H1 (cell line): ENCODE results near the gene C2orf92. TPM values are rescaled to one million over a fixed set of nuclear protein-coding genes. Genes with fewer than 3 reads are reported as not detected.

ENCODE experiments used
- CTCF ChIA-PET: fragments of 300-600 bp; sonication (Branson Sonifier 250); formaldehyde crosslinking; loops from one replicate; lab custom pipeline; 2021; ENCODE audit not compliant: partially characterized antibody; lab: Charles Lee
- POLR2A ChIA-PET: fragments of 300-600 bp; sonication (Branson Sonifier 250); formaldehyde crosslinking; loops from one replicate; lab custom pipeline; 2021; ENCODE audit warnings: inconsistent platforms; ENCODE audit not compliant: partially characterized antibody; lab: Charles Lee
- DNase-seq, 2 experiments: peaks; one replicate each; pipeline versions ENCODE4 v3.0.0 to v3.0.0-alpha.2; 2010 to 2022; ENCODE audit warnings: low spot score in 2 of 2, low read depth in 1 of 2, mixed read lengths in 1 of 2
- FAIRE-seq: peaks from 2 replicates; lab custom pipeline; 2011; peaks lifted over from hg19 to GRCh38; lab: Jason Lieb, UNC
- H2AFZ ChIP-seq: 2 replicates; pipeline ENCODE4 v1.8.1; 2012; ENCODE audit warnings: low read length, inconsistent platforms
- H2AK5ac ChIP-seq: 2 replicates; pipeline ENCODE4 v1.6.1; 2013; ENCODE audit warnings: low read depth, low read length
- H2BK120ac ChIP-seq: replicated peaks from 2 replicates; pipeline ENCODE3; 2013; ENCODE audit warnings: low read depth, low read length, inconsistent platforms
- H2BK12ac ChIP-seq: 2 replicates; pipeline ENCODE4 v1.6.1; 2013; ENCODE audit warnings: low read depth, low read length
- H2BK15ac ChIP-seq: 2 replicates; pipeline ENCODE4 v1.6.1; 2013; ENCODE audit warnings: low read length
- H2BK20ac ChIP-seq: 2 replicates; pipeline ENCODE4 v1.6.1; 2013; ENCODE audit warnings: low read length
- H2BK5ac ChIP-seq: 2 replicates; pipeline ENCODE4 v1.6.1; 2013; ENCODE audit warnings: low read depth, low read length
- H3K14ac ChIP-seq: 2 replicates; pipeline ENCODE4 v1.6.1; 2013; ENCODE audit warnings: inconsistent platforms; ENCODE audit not compliant: insufficient read length
- H3K18ac ChIP-seq: 2 replicates; pipeline ENCODE4 v1.6.1; 2013; ENCODE audit warnings: low read length; ENCODE audit errors: extremely low read depth
- H3K23ac ChIP-seq: 2 replicates; pipeline ENCODE4 v1.6.1; 2013; ENCODE audit warnings: inconsistent platforms; ENCODE audit not compliant: insufficient read length
- H3K23me2 ChIP-seq: 2 replicates; pipeline ENCODE4 v1.6.1; 2013; ENCODE audit warnings: low read depth, low read length
- H3K27ac ChIP-seq: 2 replicates; pipeline ENCODE4 v1.6.1; 2011; ENCODE audit warnings: low read depth, low read length, inconsistent platforms
- H3K27me3 ChIP-seq, 4 experiments: replicated peaks in 1 of 4; 1 replicate in 1 of 4; 2 replicates in 3 of 4; pipeline versions ENCODE4 v1.6.1 to v1.8.1; 2011 to 2013; ENCODE audit warnings: low read length in 3 of 4, mild to moderate bottlenecking in 3 of 4, inconsistent platforms in 2 of 4, mixed read lengths in 2 of 4, moderate library complexity in 1 of 4; ENCODE audit not compliant: control insufficient read depth in 3 of 4, insufficient read depth in 3 of 4; ENCODE audit errors: extremely low read depth in 1 of 4
- H3K36me3 ChIP-seq, 4 experiments: 2 replicates each; pipeline versions ENCODE4 v1.6.1 to v1.8.1; 2011 to 2013; ENCODE audit warnings: mild to moderate bottlenecking in 4 of 4, low read length in 3 of 4, moderate library complexity in 2 of 4, control low read depth in 1 of 4, inconsistent platforms in 1 of 4; ENCODE audit not compliant: insufficient read depth in 4 of 4, control insufficient read depth in 2 of 4
- H3K4ac ChIP-seq: replicated peaks from 2 replicates; pipeline ENCODE3; 2013; ENCODE audit warnings: low read length, low read depth, mixed read lengths, inconsistent platforms; ENCODE audit not compliant: insufficient read length
- H3K4me1 ChIP-seq, 4 experiments: replicated peaks in 1 of 4; 1 replicate in 1 of 4; 2 replicates in 3 of 4; pipeline versions ENCODE4 v1.6.1 to v1.8.1; 2011 to 2013; ENCODE audit warnings: low read length in 3 of 4, inconsistent platforms in 2 of 4, mixed read lengths in 1 of 4; ENCODE audit not compliant: insufficient read depth in 4 of 4, control insufficient read depth in 3 of 4
- H3K4me2 ChIP-seq, 2 experiments: 2 replicates each; pipeline versions ENCODE4 v1.6.1 to v1.8.1; 2011 to 2013; ENCODE audit warnings: low read depth in 2 of 2, low read length in 2 of 2, control low read depth in 1 of 2, inconsistent platforms in 1 of 2, mild to moderate bottlenecking in 1 of 2; ENCODE audit not compliant: insufficient read depth in 1 of 2
- H3K4me3 ChIP-seq, 4 experiments: fragments of 200-600, 300-600 bp in 1 of 4; sonication (generic), shearing (Covaris generic), sonication (Bioruptor Twin) in 1 of 4; 2 replicates each; pipeline versions ENCODE4 v1.5.1 to v1.8.1; 2011 to 2016; ENCODE audit warnings: low read length in 4 of 4, low read depth in 3 of 4, control low read depth in 2 of 4, inconsistent platforms in 2 of 4, mild to moderate bottlenecking in 2 of 4, mixed read lengths in 1 of 4, moderate library complexity in 1 of 4; ENCODE audit not compliant: insufficient read depth in 2 of 4; ENCODE audit errors: extremely low read depth in 1 of 4
- H3K56ac ChIP-seq: replicated peaks from 2 replicates; pipeline ENCODE3; 2013; ENCODE audit warnings: low read depth, mild to moderate bottlenecking, mixed read lengths, low read length, inconsistent platforms; ENCODE audit not compliant: insufficient read length
- H3K79me1 ChIP-seq: 2 replicates; pipeline ENCODE4 v1.6.1; 2013; ENCODE audit warnings: low read depth, low read length, control low read depth
- H3K79me2 ChIP-seq, 2 experiments: 2 replicates each; pipeline versions ENCODE4 v1.6.1 to v1.8.1; 2012 to 2013; ENCODE audit warnings: low read length in 2 of 2, mild to moderate bottlenecking in 2 of 2, inconsistent platforms in 1 of 2; ENCODE audit not compliant: insufficient read depth in 2 of 2, control insufficient read depth in 1 of 2
- H3K9ac ChIP-seq, 4 experiments: replicated peaks in 1 of 4; 1 replicate in 1 of 4; 2 replicates in 3 of 4; pipeline versions ENCODE4 v1.6.1 to v1.8.1; 2011 to 2013; ENCODE audit warnings: low read depth in 3 of 4, low read length in 3 of 4, control low read depth in 2 of 4, mild to moderate bottlenecking in 2 of 4, moderate library complexity in 2 of 4, inconsistent platforms in 1 of 4; ENCODE audit errors: extremely low read depth in 1 of 4
- H3K9me3 ChIP-seq, 2 experiments: 2 replicates each; pipeline versions ENCODE4 v1.6.1 to v1.8.1; 2012 to 2013; ENCODE audit warnings: mild to moderate bottlenecking in 2 of 2, moderate library complexity in 2 of 2, control low read depth in 1 of 2, inconsistent platforms in 1 of 2, low read depth in 1 of 2, low read length in 1 of 2, mixed read lengths in 1 of 2; ENCODE audit not compliant: insufficient read depth in 2 of 2
- H4K20me1 ChIP-seq, 2 experiments: replicated peaks in 1 of 2; 2 replicates each; pipeline versions ENCODE3 to v1.8.1; 2011 to 2013; ENCODE audit warnings: inconsistent platforms in 2 of 2, low read length in 2 of 2, mild to moderate bottlenecking in 1 of 2; ENCODE audit not compliant: insufficient read depth in 2 of 2, control insufficient read depth in 1 of 2
- H4K5ac ChIP-seq: 2 replicates; pipeline ENCODE4 v1.6.1; 2013; ENCODE audit warnings: low read length, low read depth, mixed read lengths, inconsistent platforms; ENCODE audit not compliant: insufficient read length
- H4K8ac ChIP-seq: 2 replicates; pipeline ENCODE4 v1.8.0; 2013; ENCODE audit warnings: mild to moderate bottlenecking, moderate library complexity, low read length, inconsistent platforms; ENCODE audit not compliant: insufficient read depth; ENCODE audit errors: extremely low read depth
- H4K91ac ChIP-seq: replicated peaks from 2 replicates; pipeline ENCODE3; 2013; ENCODE audit warnings: low read length, mixed read lengths, inconsistent platforms; ENCODE audit not compliant: insufficient read length
- WGBS, 2 experiments: shearing (Covaris generic) in 1 of 2; methylation state at CpG; one replicate each; pipeline versions ENCODE4 v1.1.6 to v1.1.7; 2013 to 2015; ENCODE audit warnings: low lambda C conversion rate in 2 of 2, mixed read lengths in 2 of 2, inconsistent platforms in 1 of 2, low coverage in 1 of 2, missing lambda C conversion rate in 1 of 2; ENCODE audit not compliant: insufficient replicate concordance in 2 of 2, insufficient coverage in 1 of 2, insufficient read length in 1 of 2; ENCODE audit errors: extremely low coverage in 1 of 2, missing lambda C conversion rate in 1 of 2; 5-methylcytosine and 5-hydroxymethylcytosine counted together
- polyA plus RNA-seq, 7 experiments: library from polyadenylated mRNA; depleted of rRNA in 3 of 7; stranded (reverse) in 5 of 7; unstranded in 2 of 7; fragments of >200 nt in 5 of 7; fragments of 200-250 nt in 2 of 7; gene quantifications; 1 replicate in 5 of 7; 2 replicates in 1 of 7; 4 replicates in 1 of 7; pipeline versions ENCODE4 v1.2.1 to v1.2.3, GENCODE V29; 2011 to 2013; ENCODE audit warnings: missing spikeins in 2 of 7, mixed read lengths in 2 of 7
- total RNA-seq: library from RNA; stranded (reverse); fragmentation: NEBNext Ultra II Directional; extraction: Animal tissue kit (Norgen Biotek cat#: 25700); gene quantifications from 2 replicates; pipeline ENCODE4 v1.2.1, GENCODE V29; 2021

Gene C2orf92
- total and polyA plus RNA-seq, 2 of the 8 experiments (the other 6 are each of a cell fraction or from before 2014, with no cell fraction given), result 2.3 to 3.7 TPM

GRCh38 chr2:97653874-97654273, 15.6 kb upstream of the C2orf92 start:
- no peak overlapping the region for H2BK120ac ChIP-seq
- FAIRE-seq (no peak), DNase-seq (no peak)
- no peak overlapping the region for H3K27ac ChIP-seq
- H3K23me2 ChIP-seq, result no peaks in the 10 kb centered on the region
- ChIA-PET CTCF (interaction anchor here (2.3 to 7.0 kb wide), 2 partner anchors 9 to 42 kb away, joined by 5 to 59 read pairs; partner anchors contain the start of gene ACTR1B), POLR2A (interaction anchor here (4.2 to 8.6 kb wide), 2 partner anchors 8 to 9 kb away, joined by 27 to 102 read pairs; partner anchors contain the start of genes ACTR1B and COX5B)
- no peak overlapping the region for H2BK15ac ChIP-seq
- H4K20me1 ChIP-seq, result peaks cover 1 to 5% of the 10 kb centered on the region in 2 experiments
- no peak overlapping the region for H3K56ac ChIP-seq
- no peak overlapping the region for H3K9ac ChIP-seq
- no peak overlapping the region for H3K23ac ChIP-seq
- H3K18ac ChIP-seq, result no peak overlapping the region
- no peaks in the 10 kb centered on the region for H3K79me2 ChIP-seq
- no peak overlapping the region for H2BK20ac ChIP-seq
- H3K9me3 ChIP-seq, result 0 out of 4 replicates have a peak, but pooled peaks cover 0 to 5% of the 10 kb centered on the region in 2 experiments
- H4K8ac ChIP-seq, result no peak overlapping the region
- no peak overlapping the region for H3K4me2 ChIP-seq
- H2AFZ ChIP-seq, result no peak overlapping the region
- no peak overlapping the region for H2BK12ac ChIP-seq
- no peaks in the 10 kb centered on the region for H3K27me3 ChIP-seq
- no peak overlapping the region for H3K14ac ChIP-seq
- H3K4me3 ChIP-seq, result no peak overlapping the region
- no peak overlapping the region for H2AK5ac ChIP-seq
- no peak overlapping the region for H4K5ac ChIP-seq
- H3K4me1 ChIP-seq, result no peaks in the 10 kb centered on the region
- no peak overlapping the region for H2BK5ac ChIP-seq
- no peaks in the 10 kb centered on the region for H3K79me1 ChIP-seq
- H4K91ac ChIP-seq, result no peak overlapping the region
- WGBS, 2 experiments, result 94% methylated on average over 1 of the region's 1 CpG; no CpG with 5 or more reads in 1 of the 2 experiments
- peaks cover 3 to 32% (median 7%) of the 10 kb centered on the region in 4 experiments; a peak in 5 of 8 replicates for H3K36me3 ChIP-seq
- H3K4ac ChIP-seq, result no peak overlapping the region
